Stomach (tissue), 9 donors: ENCODE results near the gene CENPO. TPM values are rescaled to one million over a fixed set of nuclear protein-coding genes. Genes with fewer than 3 reads are reported as not detected.
A peak's percentile ranks its signal among the peaks of the same experiment; 100 is the strongest.

Experiments
- DNase-seq, 2 donors: peaks; one replicate each; pipeline versions ENCODE4 v3.0.0 to v3.0.0-alpha.2; 2013 to 2019
- H3K27ac ChIP-seq, 5 donors: fragments of 200-600 bp in 4 of 5; sonication (generic) in 4 of 5; one replicate each; pipeline ENCODE4 v1.5.1; 2013 to 2019; ENCODE audit warnings: mild to moderate bottlenecking in 1 of 5, moderate library complexity in 1 of 5
- H3K27me3 ChIP-seq, 3 donors: fragments of 200-600 bp; sonication (generic); one replicate each; pipeline ENCODE4 v1.5.1; 2017 to 2019; ENCODE audit warnings: mixed run types in 1 of 3
- H3K36me3 ChIP-seq, 4 donors: fragments of 200-600 bp; sonication (generic); 1 replicate in 3 of 4; 2 replicates in 1 of 4; pipeline ENCODE4 v1.5.1; 2016 to 2019
- H3K4me1 ChIP-seq, 4 donors: fragments of 200-600 bp; sonication (generic); one replicate each; pipeline ENCODE4 v1.5.1; 2016 to 2019
- H3K4me3 ChIP-seq, 4 donors: fragments of 200-600 bp; sonication (generic) in 3 of 4; one replicate each; pipeline ENCODE4 v1.5.1; 2016 to 2019; ENCODE audit warnings: mild to moderate bottlenecking in 1 of 4
- H3K9me3 ChIP-seq, 4 donors: fragments of 200-600 bp; sonication (generic); one replicate each; pipeline ENCODE4 v1.5.1; 2016 to 2019
- CTCF ChIP-seq, 7 experiments: fragments of 450-650 bp in 4 of 7; fragments of 200-600 bp in 3 of 7; sonication (generic) in 3 of 7; IDR thresholded peaks; one replicate each; pipeline ENCODE4 v1.5.1; 2016 to 2019; ENCODE audit warnings: antibody characterized with exemption in 7 of 7, control low read depth in 2 of 7, mild to moderate bottlenecking in 1 of 7
- EP300 ChIP-seq: sonication (generic); formaldehyde crosslinking; IDR thresholded peaks from one replicate; pipeline ENCODE4 v1.6.1; 2017; ENCODE audit warnings: antibody characterized with exemption
- POLR2A ChIP-seq, 4 donors: fragments of 450-650 bp; IDR thresholded peaks; one replicate each; pipeline ENCODE4 v1.6.1; 2016; ENCODE audit warnings: antibody characterized with exemption in 4 of 4, control low read depth in 2 of 4, mild to moderate bottlenecking in 1 of 4, moderate library complexity in 1 of 4
- POLR2AphosphoS5 ChIP-seq, 3 donors: sonication (generic); formaldehyde crosslinking; IDR thresholded peaks; one replicate each; pipeline ENCODE4 v1.6.1; 2016; ENCODE audit warnings: antibody characterized with exemption in 3 of 3
- WGBS, 5 donors: extraction: QIAGEN DNeasy Blood & Tissue Kit in 3 of 5; methylation state at CpG; one replicate each; pipeline versions ENCODE4 v1.1.5 to v1.1.7; 2013 to 2018; 5-methylcytosine and 5-hydroxymethylcytosine counted together
- intact Hi-C: fragments of 100-400 bp; cut with DNase I; formaldehyde crosslinking; loops from one replicate; pipeline ENCODE4 v1.15.1; 2023; ENCODE audit warnings: low total_unique reads
- polyA plus RNA-seq, 3 donors: library from polyadenylated mRNA; stranded (reverse); fragments of 200-250 nt; gene quantifications; one replicate each; pipeline ENCODE4 v1.2.3, GENCODE V29; 2013
- total RNA-seq, 5 donors: library from RNA; depleted of rRNA; stranded (reverse); fragments of >200 nt; gene quantifications; one replicate each; pipeline versions ENCODE4 v1.1.0 to v1.2.3, GENCODE V29; 2014 to 2016
- donor health status: healthy with polysubstance abuse.
- donor health status: Bipolar disorder and iron deficiency.
- donor health status: healthy.

CENPO gene
- total and polyA plus RNA-seq, 8 donors, result 1.3 to 70.0 (median 5.0) TPM

DNA sequence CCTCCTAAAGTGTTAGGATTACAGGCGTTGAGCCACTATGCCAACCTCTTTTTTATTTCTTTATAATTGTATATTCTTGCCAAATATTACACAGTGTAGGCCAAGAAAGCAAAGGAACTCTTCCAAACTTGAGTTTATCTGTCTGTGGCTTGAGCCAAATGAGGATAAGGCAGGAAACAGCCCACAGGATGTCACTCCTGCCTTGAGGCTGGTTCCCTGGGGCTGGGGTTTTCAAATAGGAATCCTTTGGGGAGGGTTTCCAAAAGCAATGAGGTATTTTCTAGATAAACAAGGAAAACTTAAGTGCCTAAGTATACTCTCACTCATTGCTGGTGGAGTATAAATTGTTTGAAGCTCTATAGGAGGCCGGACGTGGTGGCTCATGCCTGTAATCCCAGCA, 70.4 kb downstream of the CENPO start:
- Histone ChIP-seq H3K27ac (no peak overlapping the region), H3K27me3 (no peaks in the 10 kb centered on the region), H3K4me3 (no peak overlapping the region), H3K4me1 (no peaks in the 10 kb centered on the region), H3K36me3 (no peaks in the 10 kb centered on the region), H3K9me3 (no peaks in the 10 kb centered on the region)
- WGBS, 5 donors, result 69 to 85% (median 78%) methylated on average over 3 of the region's 3 CpGs
- intact Hi-C loops, result no loop called here
- no peak for TF ChIP-seq EP300
- TF ChIP-seq POLR2AphosphoS5 (IDR thresholded peaks at IDR 0.05), result no peak
- no peak for TF ChIP-seq POLR2A (IDR thresholded peaks at IDR 0.05)
- TF ChIP-seq CTCF (IDR thresholded peaks at IDR 0.05), result no peak
- no peak for DNase-seq

GRCh38 chr2:24866946-24867345, 73.7 kb downstream of the CENPO start:
- Histone ChIP-seq H3K4me3 (no peak overlapping the region), H3K4me1 (peaks cover 0 to 4% (median 3%) of the 10 kb centered on the region in 4 donors), H3K9me3 (no peaks in the 10 kb centered on the region), H3K36me3 (peaks cover 0 to 6% (median 0%) of the 10 kb centered on the region in 4 donors), H3K27ac (no peak overlapping the region), H3K27me3 (no peaks in the 10 kb centered on the region)
- no peak for DNase-seq
- TF ChIP-seq EP300 (no peak), CTCF (IDR thresholded peaks at IDR 0.05) (no peak), POLR2A (IDR thresholded peaks at IDR 0.05) (no peak), POLR2AphosphoS5 (IDR thresholded peaks at IDR 0.05) (no peak)
- WGBS, 5 donors, result 91 to 97% (median 93%) methylated on average over 6 of the region's 6 CpGs
- intact Hi-C loops, result no loop called here

GRCh38 chr2:24870440-24870839, 77.2 kb downstream of the CENPO start:
- peaks cover 0 to 6% (median 0%) of the 10 kb centered on the region in 4 donors for H3K36me3 ChIP-seq
- no peak for TF ChIP-seq POLR2A (IDR thresholded peaks at IDR 0.05)
- no peak for TF ChIP-seq EP300
- no peak for TF ChIP-seq CTCF (IDR thresholded peaks at IDR 0.05)
- TF ChIP-seq POLR2AphosphoS5 (IDR thresholded peaks at IDR 0.05), result no peak
- no peak for DNase-seq
- no peaks in the 10 kb centered on the region for H3K27me3 ChIP-seq
- peaks cover 0 to 10% (median 7%) of the 10 kb centered on the region in 4 donors for H3K4me1 ChIP-seq
- H3K4me3 ChIP-seq, result no peak overlapping the region
- no peaks in the 10 kb centered on the region for H3K9me3 ChIP-seq
- WGBS, 5 donors, result 94 to 97% (median 96%) methylated on average over 4 to 5 of the region's 5 CpGs
- H3K27ac ChIP-seq, result peak overlapping the region in 1 of 5 donors; percentile 78
- intact Hi-C loops, result no loop called here

DNA sequence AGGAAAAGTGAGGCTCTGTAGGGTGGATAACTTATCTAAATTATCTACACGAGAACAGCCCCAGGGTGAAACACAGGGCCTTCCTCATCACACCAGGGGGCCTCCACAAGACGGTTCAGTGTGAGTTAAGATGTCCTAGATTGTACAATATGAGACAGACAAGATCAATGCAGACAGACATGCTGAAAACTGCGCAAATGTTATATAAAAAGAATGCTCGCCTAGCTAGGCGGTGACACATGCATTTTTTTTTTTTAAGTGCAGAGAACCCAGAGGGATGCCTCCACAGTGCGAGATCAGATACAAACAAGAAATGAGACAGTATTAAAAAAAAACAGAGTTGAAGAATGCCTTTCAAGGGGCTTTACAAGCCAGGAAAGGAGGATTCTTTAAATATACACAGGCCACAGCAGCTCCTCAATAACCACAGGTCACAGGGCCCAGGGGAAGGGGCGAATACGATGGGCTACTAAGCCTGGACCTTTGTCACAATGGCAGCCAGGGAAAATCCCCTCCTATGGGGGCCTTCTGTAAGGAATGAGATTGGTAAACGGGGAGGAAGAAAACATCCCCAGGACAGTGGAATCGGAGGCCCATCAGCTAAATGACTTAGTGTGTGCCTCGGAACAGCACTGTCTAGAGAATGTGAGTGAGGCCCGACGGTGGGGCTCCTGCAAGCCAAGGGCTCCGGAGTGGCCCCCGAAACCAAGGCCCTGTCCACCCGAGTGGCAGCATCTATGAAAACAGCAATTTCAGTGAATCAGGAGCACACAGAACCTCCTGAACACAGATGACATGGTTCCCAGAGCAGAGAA, 77.9 kb downstream of the CENPO start:
- intact Hi-C loops, result no loop called here
- Histone ChIP-seq H3K4me3 (no peak overlapping the region), H3K36me3 (peaks cover 0 to 6% (median 0%) of the 10 kb centered on the region in 4 donors), H3K27ac (peak overlapping the region in 4 of 5 donors; percentile 41 to 78 (median 46)), H3K27me3 (no peaks in the 10 kb centered on the region), H3K9me3 (no peaks in the 10 kb centered on the region), H3K4me1 (peaks cover 0 to 10% (median 7%) of the 10 kb centered on the region in 4 donors)
- TF ChIP-seq POLR2A (IDR thresholded peaks at IDR 0.05), result no peak
- no peak for TF ChIP-seq POLR2AphosphoS5 (IDR thresholded peaks at IDR 0.05)
- no peak for TF ChIP-seq CTCF (IDR thresholded peaks at IDR 0.05)
- TF ChIP-seq EP300, result no peak
- WGBS, 5 donors, result 86 to 92% (median 89%) methylated on average over 16 of the region's 16 CpGs
- DNase-seq, result no peak
